SH-SY5Y (cell line): ENCODE results near the gene RRAGD.

Source experiments
- GATA2 ChIP-seq: IDR thresholded peaks from 2 replicates; pipeline ENCODE4 v1.6.1; 2011; ENCODE audit warnings: mild to moderate bottlenecking, low read depth, low read length
- GATA3 ChIP-seq: IDR thresholded peaks from 2 replicates; pipeline ENCODE4 v1.6.1; 2011; ENCODE audit warnings: low read depth, mild to moderate bottlenecking, low read length, moderate library complexity

DNA sequence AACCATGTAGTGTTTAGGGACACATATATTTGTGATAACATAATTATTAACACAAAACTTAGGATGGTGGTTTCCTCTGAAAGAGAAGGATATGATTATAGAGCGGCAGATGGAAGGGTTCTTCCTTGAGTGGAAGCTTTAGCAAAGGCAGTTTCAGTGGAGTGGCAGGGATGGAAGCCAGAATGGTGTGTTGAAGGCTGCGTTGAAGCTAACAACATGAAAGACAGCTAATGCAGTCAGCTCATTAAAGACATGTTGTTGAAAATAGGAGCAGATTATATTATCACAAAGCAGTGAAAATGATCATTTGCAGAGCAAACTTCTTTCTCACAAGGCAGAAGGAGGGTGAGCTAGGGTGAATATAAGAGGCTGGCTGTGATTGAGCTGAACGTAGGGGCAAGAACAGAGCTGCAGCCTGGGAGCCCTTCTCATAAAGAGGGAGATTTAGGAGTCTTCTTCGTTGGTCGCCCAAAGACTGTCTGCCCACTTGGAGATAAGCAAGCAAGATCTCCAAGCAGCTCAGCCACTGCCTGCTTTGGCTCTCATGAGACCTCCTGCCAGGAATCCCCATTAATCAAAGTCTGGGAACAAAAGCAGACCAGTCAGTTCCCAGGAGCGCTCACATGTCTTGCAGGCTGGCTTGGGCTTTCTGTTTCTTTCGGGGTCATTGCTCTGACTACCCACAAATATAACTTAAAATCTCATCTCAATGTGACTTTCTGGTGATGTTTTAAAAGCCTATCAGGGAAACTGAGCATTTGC, 18.3 kb upstream of the RRAGD start:
- no peak for TF ChIP-seq GATA2
- no peak for TF ChIP-seq GATA3
